ENCODE measurements around the gene ADGRV1.

The ADGRV1 gene

GRCh38 chr5:90586469-90586868 lies 27.9 kb downstream of the ADGRV1 start:
- TF ChIP-seq TCF12 (IDR thresholded peaks at IDR 0.05; ENCODE audit: low read depth) (no peak), TEAD4 (IDR thresholded peaks at IDR 0.05) (no peak), REST (IDR thresholded peaks at IDR 0.05; ENCODE audit: low read depth) (no peak), MAX (IDR thresholded peaks at IDR 0.05) (no peak), EP300 (IDR thresholded peaks at IDR 0.05; ENCODE audit: borderline replicate concordance) (no peak), TAF1 (IDR thresholded peaks at IDR 0.05; ENCODE audit: low read depth) (no peak), CREB1 (IDR thresholded peaks at IDR 0.05; ENCODE audit: low read depth) (no peak), EGR1 (IDR thresholded peaks at IDR 0.05) (no peak), RAD21 (IDR thresholded peaks at IDR 0.05; ENCODE audit: low read depth) (no peak), NFIC (IDR thresholded peaks at IDR 0.05) (no peak), USF1 (IDR thresholded peaks at IDR 0.05) (no peak), FOXM1 (IDR thresholded peaks at IDR 0.05; ENCODE audit: borderline replicate concordance, low read depth) (no peak), CEBPB (IDR thresholded peaks at IDR 0.05) (no peak), ZBTB7A (IDR thresholded peaks at IDR 0.05; ENCODE audit: low read depth) (no peak), YY1 (IDR thresholded peaks at IDR 0.05; ENCODE audit: low read depth) (no peak)

GRCh38 chr5:90590170-90590569 lies 31.6 kb downstream of the ADGRV1 start:
- TF ChIP-seq MAX (IDR thresholded peaks at IDR 0.05), result no peak
- no peak for TF ChIP-seq REST (IDR thresholded peaks at IDR 0.05; ENCODE audit: low read depth)
- no peak for TF ChIP-seq NFIC (IDR thresholded peaks at IDR 0.05)
- TF ChIP-seq TEAD4 (IDR thresholded peaks at IDR 0.05), result no peak
- no peak for TF ChIP-seq CREB1 (IDR thresholded peaks at IDR 0.05; ENCODE audit: low read depth)
- no peak for TF ChIP-seq TCF12 (IDR thresholded peaks at IDR 0.05; ENCODE audit: low read depth)
- TF ChIP-seq YY1 (IDR thresholded peaks at IDR 0.05; ENCODE audit: low read depth), result no peak

- no peak for TF ChIP-seq TEAD4 (IDR thresholded peaks at IDR 0.05)
- TF ChIP-seq NFIC (IDR thresholded peaks at IDR 0.05), result no peak
- no peak for TF ChIP-seq TAF1 (IDR thresholded peaks at IDR 0.05; ENCODE audit: low read depth)
- TF ChIP-seq TCF12 (IDR thresholded peaks at IDR 0.05; ENCODE audit: low read depth), result no peak
- TF ChIP-seq CEBPB (IDR thresholded peaks at IDR 0.05), result no peak
- TF ChIP-seq ZBTB7A (IDR thresholded peaks at IDR 0.05; ENCODE audit: low read depth), result no peak
- no peak for TF ChIP-seq USF1 (IDR thresholded peaks at IDR 0.05)
- TF ChIP-seq EP300 (IDR thresholded peaks at IDR 0.05; ENCODE audit: borderline replicate concordance), result no peak
- TF ChIP-seq CREB1 (IDR thresholded peaks at IDR 0.05; ENCODE audit: low read depth), result no peak
- no peak for TF ChIP-seq EGR1 (IDR thresholded peaks at IDR 0.05)
Measured at GRCh38 chr5:90598293-90598692, 39.7 kb downstream of the ADGRV1 start.

GRCh38 chr5:90601468-90601867 lies 42.9 kb downstream of the ADGRV1 start:
- no peak for TF ChIP-seq USF1 (IDR thresholded peaks at IDR 0.05)
- TF ChIP-seq TAF1 (IDR thresholded peaks at IDR 0.05; ENCODE audit: low read depth), result no peak

GRCh38 chr5:90602681-90603080 lies 44.1 kb downstream of the ADGRV1 start:
- TF ChIP-seq TAF1 (IDR thresholded peaks at IDR 0.05; ENCODE audit: low read depth) (no peak), MAX (IDR thresholded peaks at IDR 0.05) (no peak), EP300 (IDR thresholded peaks at IDR 0.05; ENCODE audit: borderline replicate concordance) (no peak), FOXM1 (IDR thresholded peaks at IDR 0.05; ENCODE audit: borderline replicate concordance, low read depth) (no peak), TCF12 (IDR thresholded peaks at IDR 0.05; ENCODE audit: low read depth) (no peak), REST (IDR thresholded peaks at IDR 0.05; ENCODE audit: low read depth) (no peak), TEAD4 (IDR thresholded peaks at IDR 0.05) (no peak), NFIC (IDR thresholded peaks at IDR 0.05) (no peak), YY1 (IDR thresholded peaks at IDR 0.05; ENCODE audit: low read depth) (no peak), CEBPB (IDR thresholded peaks at IDR 0.05) (no peak), RAD21 (IDR thresholded peaks at IDR 0.05; ENCODE audit: low read depth) (no peak), CREB1 (IDR thresholded peaks at IDR 0.05; ENCODE audit: low read depth) (no peak), ZBTB7A (IDR thresholded peaks at IDR 0.05; ENCODE audit: low read depth) (no peak), USF1 (IDR thresholded peaks at IDR 0.05) (no peak), EGR1 (IDR thresholded peaks at IDR 0.05) (no peak)
